Neural crest cell (in vitro differentiated cells): Measurements from ENCODE around the gene LECT2. TPM values are rescaled to one million over a fixed set of nuclear protein-coding genes. Genes with fewer than 3 reads are reported as not detected.

Experiments
- DNase-seq: peaks from one replicate; pipeline ENCODE4 v3.0.0; 2021; ENCODE audit warnings: low read depth, mixed read lengths, low spot score
- H3K27ac Mint-ChIP-seq: one replicate; pipeline ENCODE4 v1.8.0; 2021; ENCODE audit warnings: mild to moderate bottlenecking, mixed read lengths; ENCODE audit not compliant: unreplicated experiment
- H3K27me3 Mint-ChIP-seq: 2 replicates; pipeline ENCODE4 v1.8.0; 2021; ENCODE audit warnings: low read depth, mild to moderate bottlenecking, mixed read lengths
- H3K36me3 Mint-ChIP-seq: 2 replicates; pipeline ENCODE4 v1.8.0; 2021; ENCODE audit warnings: low read depth, mild to moderate bottlenecking, mixed read lengths
- H3K4me1 Mint-ChIP-seq: 2 replicates; pipeline ENCODE4 v1.8.0; 2021; ENCODE audit warnings: mixed read lengths
- H3K4me3 Mint-ChIP-seq: one replicate; pipeline ENCODE4 v1.8.0; 2021; ENCODE audit warnings: mild to moderate bottlenecking, mixed read lengths
- H3K9me3 Mint-ChIP-seq: 2 replicates; pipeline ENCODE4 v1.8.0; 2021; ENCODE audit warnings: mixed read lengths
- total RNA-seq: library from RNA; stranded (reverse); gene quantifications from 2 replicates; pipeline ENCODE4 v1.2.1, GENCODE V29; 2021
- TF ChIP-seq, protein P1 (sequence below): fragments of 200-600 bp; sonication (generic); conservative IDR thresholded peaks from 2 replicates; pipeline ENCODE4 v1.5.0; 2021; ENCODE audit warnings: antibody characterized with exemption, mild to moderate bottlenecking

The LECT2 gene
- total RNA-seq, 1 donor from 2014 or later = not detected

DNA sequence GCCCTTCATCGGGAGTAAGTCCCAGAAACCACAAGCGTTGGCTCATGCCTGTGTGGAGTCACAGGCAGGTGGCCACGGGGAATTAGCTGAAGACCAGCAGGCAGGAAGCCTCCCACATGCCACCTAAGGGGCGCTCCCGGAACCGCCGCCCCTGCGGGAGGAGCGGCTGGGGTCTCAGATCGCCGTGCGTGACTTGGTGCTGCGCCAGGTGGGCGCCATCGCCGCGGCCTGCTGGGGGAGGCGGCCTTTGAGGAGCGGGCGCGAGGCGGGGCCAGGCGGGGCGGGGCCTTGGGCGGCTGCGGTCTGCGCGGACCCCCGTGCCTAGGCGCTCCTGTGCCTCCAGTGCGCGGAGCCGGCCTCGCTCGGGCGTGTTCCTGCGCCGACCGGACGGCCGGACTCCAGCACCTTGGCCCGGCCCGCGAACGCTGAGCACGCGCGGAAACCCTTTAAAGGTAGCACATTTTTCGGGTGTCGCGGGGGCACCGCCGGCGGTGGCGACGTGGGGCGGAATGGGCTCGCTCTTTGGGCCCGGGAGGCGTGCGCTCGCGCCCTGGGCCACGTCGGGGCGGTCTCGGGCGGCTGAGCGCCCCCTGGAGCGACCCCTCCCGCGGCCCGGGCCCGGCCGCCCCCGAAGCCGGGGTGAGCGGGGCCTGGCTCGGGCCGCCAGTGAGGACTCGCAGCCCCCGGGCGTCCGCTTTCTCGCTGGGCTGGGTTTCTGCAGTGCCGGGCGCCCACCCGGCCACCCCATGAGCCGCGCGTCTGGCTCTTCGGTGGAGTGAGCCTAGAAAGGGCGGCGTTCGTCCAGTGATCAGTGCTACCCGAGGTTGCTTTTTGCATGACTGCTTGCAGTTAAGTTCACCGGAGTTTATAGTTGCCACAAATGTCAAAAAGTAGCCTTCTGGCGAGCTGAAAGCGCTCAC is 24.5 kb downstream of the LECT2 start:
- H3K27me3 Mint-ChIP-seq = peaks cover 94% of the 10 kb centered on the region
- peaks cover 4% of the 10 kb centered on the region for H3K9me3 Mint-ChIP-seq
- H3K4me3 Mint-ChIP-seq = no peak overlapping the region
- no peaks in the 10 kb centered on the region for H3K4me1 Mint-ChIP-seq
- TF ChIP-seq, protein P1, sequence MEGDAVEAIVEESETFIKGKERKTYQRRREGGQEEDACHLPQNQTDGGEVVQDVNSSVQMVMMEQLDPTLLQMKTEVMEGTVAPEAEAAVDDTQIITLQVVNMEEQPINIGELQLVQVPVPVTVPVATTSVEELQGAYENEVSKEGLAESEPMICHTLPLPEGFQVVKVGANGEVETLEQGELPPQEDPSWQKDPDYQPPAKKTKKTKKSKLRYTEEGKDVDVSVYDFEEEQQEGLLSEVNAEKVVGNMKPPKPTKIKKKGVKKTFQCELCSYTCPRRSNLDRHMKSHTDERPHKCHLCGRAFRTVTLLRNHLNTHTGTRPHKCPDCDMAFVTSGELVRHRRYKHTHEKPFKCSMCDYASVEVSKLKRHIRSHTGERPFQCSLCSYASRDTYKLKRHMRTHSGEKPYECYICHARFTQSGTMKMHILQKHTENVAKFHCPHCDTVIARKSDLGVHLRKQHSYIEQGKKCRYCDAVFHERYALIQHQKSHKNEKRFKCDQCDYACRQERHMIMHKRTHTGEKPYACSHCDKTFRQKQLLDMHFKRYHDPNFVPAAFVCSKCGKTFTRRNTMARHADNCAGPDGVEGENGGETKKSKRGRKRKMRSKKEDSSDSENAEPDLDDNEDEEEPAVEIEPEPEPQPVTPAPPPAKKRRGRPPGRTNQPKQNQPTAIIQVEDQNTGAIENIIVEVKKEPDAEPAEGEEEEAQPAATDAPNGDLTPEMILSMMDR = peak; percentile 24
- H3K36me3 Mint-ChIP-seq = peaks cover 3% of the 10 kb centered on the region
- DNase-seq = no peak
- no peak overlapping the region for H3K27ac Mint-ChIP-seq

DNA sequence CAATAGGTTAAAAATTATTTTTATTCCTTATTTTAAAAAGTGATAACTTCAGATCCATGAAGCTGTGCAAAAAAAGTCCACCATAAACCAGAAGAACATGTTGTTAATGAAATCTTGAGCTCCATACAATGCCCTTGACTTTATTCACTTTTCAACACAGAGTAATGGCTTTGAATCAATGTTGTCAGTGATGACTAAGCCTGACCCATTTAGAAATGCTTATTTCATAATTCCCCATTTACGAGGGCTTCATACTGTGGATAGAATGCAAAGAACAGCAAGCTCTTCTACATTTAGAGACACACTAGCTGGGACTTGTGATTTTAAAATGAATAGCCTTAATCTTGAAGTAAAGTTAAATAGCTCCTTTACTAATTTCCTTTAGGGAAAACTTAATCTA is 33.4 kb downstream of the LECT2 start:
- Mint-ChIP-seq H3K27ac (no peak overlapping the region), H3K9me3 (peaks cover 3% of the 10 kb centered on the region), H3K27me3 (peaks cover 94% of the 10 kb centered on the region), H3K4me3 (no peak overlapping the region), H3K4me1 (no peaks in the 10 kb centered on the region), H3K36me3 (no peaks in the 10 kb centered on the region)
- no peak for DNase-seq
- TF ChIP-seq, protein P1 = no peak

DNA sequence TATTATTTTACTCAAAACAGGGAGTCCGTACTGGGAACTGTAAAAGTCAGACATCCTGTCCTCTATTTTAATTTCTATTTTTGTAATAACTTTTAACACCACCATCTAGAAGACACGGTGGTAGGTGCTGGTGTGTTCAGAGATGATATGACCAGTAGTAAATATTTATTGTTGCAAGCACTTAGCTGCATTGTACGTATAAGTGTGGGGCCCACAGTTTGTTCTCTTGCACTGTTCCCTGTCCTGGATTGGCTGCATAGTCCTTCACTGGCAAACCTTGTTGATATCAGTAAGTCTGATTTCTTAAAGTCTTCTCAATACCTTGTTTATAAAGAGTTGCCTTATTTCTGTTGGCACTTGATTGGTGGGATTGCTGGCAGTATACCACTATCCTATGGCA is 34.6 kb downstream of the LECT2 start:
- TF ChIP-seq, protein P1 = no peak
- Mint-ChIP-seq H3K27me3 (peaks cover 94% of the 10 kb centered on the region), H3K36me3 (no peaks in the 10 kb centered on the region), H3K9me3 (no peaks in the 10 kb centered on the region), H3K27ac (no peak overlapping the region), H3K4me3 (no peak overlapping the region), H3K4me1 (no peaks in the 10 kb centered on the region)
- no peak for DNase-seq

DNA sequence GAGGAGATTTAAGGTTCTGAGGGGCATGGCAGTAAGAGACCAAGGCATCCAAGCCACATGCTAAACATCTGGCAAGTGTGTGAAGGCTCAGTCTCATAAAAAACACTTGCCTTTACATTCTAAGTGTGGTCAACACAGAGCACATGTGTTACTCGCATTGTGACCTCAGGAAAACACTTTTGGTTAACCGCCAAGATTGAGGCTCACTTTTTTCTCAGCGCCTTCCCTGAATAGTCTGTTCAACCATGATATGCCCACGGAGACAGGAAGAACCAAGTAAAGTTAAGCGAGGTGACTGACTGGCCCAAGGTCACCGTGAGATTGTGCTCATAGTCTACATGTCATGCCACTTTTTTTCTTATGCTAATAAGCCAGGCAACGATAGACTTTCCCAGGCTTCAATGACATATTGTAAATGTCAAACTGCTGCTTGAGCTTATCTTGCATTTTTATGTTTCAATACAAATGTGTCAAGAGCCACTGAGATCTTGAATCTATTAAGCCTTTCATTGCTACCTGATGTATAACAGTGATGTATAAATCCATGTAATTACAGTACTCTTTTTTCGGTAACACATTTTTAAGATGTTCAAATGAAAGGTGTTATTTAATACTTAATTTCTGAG is 38.0 kb downstream of the LECT2 start:
- H3K4me3 Mint-ChIP-seq = no peak overlapping the region
- H3K9me3 Mint-ChIP-seq = peaks cover 3% of the 10 kb centered on the region
- H3K4me1 Mint-ChIP-seq = no peaks in the 10 kb centered on the region
- H3K27me3 Mint-ChIP-seq = peaks cover 92% of the 10 kb centered on the region
- H3K36me3 Mint-ChIP-seq = no peaks in the 10 kb centered on the region
- DNase-seq = no peak
- H3K27ac Mint-ChIP-seq = no peak overlapping the region
- TF ChIP-seq, protein P1 = no peak

DNA sequence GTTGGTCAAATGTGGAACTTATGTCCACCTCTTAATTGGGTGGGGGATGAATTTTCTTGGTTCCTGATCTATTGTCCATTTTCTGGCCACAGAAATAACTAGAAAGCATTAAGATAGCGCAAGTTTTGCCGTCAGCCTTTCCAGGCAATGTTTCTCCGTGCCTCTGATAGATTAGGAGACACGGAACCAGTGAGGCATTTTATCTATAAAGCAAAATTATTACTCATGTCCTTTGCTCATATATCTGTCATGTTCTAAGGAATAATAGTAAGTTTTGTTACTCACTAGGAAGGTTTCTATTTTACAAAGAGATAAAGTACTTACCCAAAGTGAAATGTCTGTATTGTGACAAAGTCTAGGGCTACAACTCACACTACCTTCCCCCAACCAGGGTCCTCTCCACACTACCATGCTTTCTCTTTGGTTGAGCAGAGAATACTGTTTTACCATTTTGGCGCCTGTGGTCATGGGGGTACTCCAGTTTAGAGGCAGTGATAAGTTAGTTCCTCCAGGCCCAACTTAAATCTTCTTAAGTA is 39.2 kb downstream of the LECT2 start:
- Mint-ChIP-seq H3K9me3 (peaks cover 3% of the 10 kb centered on the region), H3K27ac (no peak overlapping the region), H3K36me3 (no peaks in the 10 kb centered on the region), H3K4me1 (no peaks in the 10 kb centered on the region), H3K27me3 (peaks cover 95% of the 10 kb centered on the region), H3K4me3 (no peak overlapping the region)
- TF ChIP-seq, protein P1 = no peak
- no peak for DNase-seq
